ENCODE results near the gene TEX11.
"Not testable (repeated sequence)": the region's sequence is repeated elsewhere in the genome, so short reads cannot be mapped to it uniquely, and the experiment has no call there.

TEX11 gene

GRCh38 chrX:70769659-70770227, 138.8 kb downstream of the TEX11 start:
- TF ChIP-seq PAX5 (IDR thresholded peaks at IDR 0.05; ENCODE audit: insufficient read depth, low read length, severe bottlenecking) (no peak), SPI1 (IDR thresholded peaks at IDR 0.05; ENCODE audit: low read depth, low read length) (no peak), TAF1 (IDR thresholded peaks at IDR 0.05; ENCODE audit: low read depth, low read length) (no peak), POLR2AphosphoS5 (IDR thresholded peaks at IDR 0.05; ENCODE audit: low read depth, low read length) (no peak), POLR2A (IDR thresholded peaks at IDR 0.05; ENCODE audit: low read depth, low read length) (no peak), POU2F2 (IDR thresholded peaks at IDR 0.05; ENCODE audit: low read depth, low read length) (no peak)
- DNase-seq (ENCODE audit: insufficient read length, low spot score) (no peak), FAIRE-seq (no peak)

GRCh38 chrX:70762285-70762684, 146.2 kb downstream of the TEX11 start:
- no peak for TF ChIP-seq POLR2AphosphoS5 (IDR thresholded peaks at IDR 0.05; ENCODE audit: low read depth, low read length)
- DNase-seq (ENCODE audit: insufficient read length, low spot score) (no peak), FAIRE-seq (no peak)

- FAIRE-seq (no peak), DNase-seq (ENCODE audit: insufficient read length, low spot score) (no peak)
- TF ChIP-seq TAF1 (IDR thresholded peaks at IDR 0.05; ENCODE audit: low read depth, low read length) (no peak), SPI1 (IDR thresholded peaks at IDR 0.05; ENCODE audit: low read depth, low read length) (no peak), POLR2AphosphoS5 (IDR thresholded peaks at IDR 0.05; ENCODE audit: low read depth, low read length) (no peak), PAX5 (IDR thresholded peaks at IDR 0.05; ENCODE audit: insufficient read depth, low read length, severe bottlenecking) (no peak), POLR2A (IDR thresholded peaks at IDR 0.05; ENCODE audit: low read depth, low read length) (no peak), POU2F2 (IDR thresholded peaks at IDR 0.05; ENCODE audit: low read depth, low read length) (no peak)
These were observed 152.7 kb downstream of the TEX11 start for GRCh38 chrX:70755850-70756249.

- DNase-seq (ENCODE audit: insufficient read length, low spot score) = no peak
- FAIRE-seq = no peak
- TF ChIP-seq POU2F2 (IDR thresholded peaks at IDR 0.05; ENCODE audit: low read depth, low read length) (no peak), PAX5 (IDR thresholded peaks at IDR 0.05; ENCODE audit: insufficient read depth, low read length, severe bottlenecking) (no peak), POLR2AphosphoS5 (IDR thresholded peaks at IDR 0.05; ENCODE audit: low read depth, low read length) (no peak), POLR2A (IDR thresholded peaks at IDR 0.05; ENCODE audit: low read depth, low read length) (no peak), TAF1 (IDR thresholded peaks at IDR 0.05; ENCODE audit: low read depth, low read length) (no peak), SPI1 (IDR thresholded peaks at IDR 0.05; ENCODE audit: low read depth, low read length) (no peak)
These were observed 154.2 kb downstream of the TEX11 start for GRCh38 chrX:70754169-70754848.

- FAIRE-seq; DNase-seq (ENCODE audit: insufficient read length, low spot score): not testable (repeated sequence)
These were observed 174.7 kb downstream of the TEX11 start for GRCh38 chrX:70733774-70734173.

- not testable (repeated sequence) for FAIRE-seq
These were observed 180.6 kb downstream of the TEX11 start for GRCh38 chrX:70727961-70728360.

GRCh38 chrX:70720721-70721120, 187.8 kb downstream of the TEX11 start:
- DNase-seq (ENCODE audit: insufficient read length, low spot score) (no peak), FAIRE-seq (no peak)
- TF ChIP-seq POLR2AphosphoS5 (IDR thresholded peaks at IDR 0.05; ENCODE audit: low read depth, low read length) = no peak
- TF ChIP-seq POU2F2 (IDR thresholded peaks at IDR 0.05; ENCODE audit: low read depth, low read length) = no peak

More at GRCh38 chrX:70727961-70728360, 180.6 kb downstream of the TEX11 start:
- DNase-seq (ENCODE audit: insufficient read length, low spot score) = not testable (repeated sequence)

- FAIRE-seq; DNase-seq (ENCODE audit: insufficient read length, low spot score): not testable (repeated sequence)
These were observed 197.2 kb downstream of the TEX11 start for GRCh38 chrX:70711336-70711735.

- TF ChIP-seq TAF1 (IDR thresholded peaks at IDR 0.05; ENCODE audit: low read depth, low read length) (no peak), POLR2A (IDR thresholded peaks at IDR 0.05; ENCODE audit: low read depth, low read length) (no peak), SPI1 (IDR thresholded peaks at IDR 0.05; ENCODE audit: low read depth, low read length) (no peak), POLR2AphosphoS5 (IDR thresholded peaks at IDR 0.05; ENCODE audit: low read depth, low read length) (no peak), POU2F2 (IDR thresholded peaks at IDR 0.05; ENCODE audit: low read depth, low read length) (no peak), PAX5 (IDR thresholded peaks at IDR 0.05; ENCODE audit: insufficient read depth, low read length, severe bottlenecking) (no peak)
- FAIRE-seq = no peak
- DNase-seq (ENCODE audit: insufficient read length, low spot score) = no peak
These were observed 214.0 kb downstream of the TEX11 start for GRCh38 chrX:70694339-70695122.

- FAIRE-seq = not testable (repeated sequence)
These were observed 229.1 kb downstream of the TEX11 start for GRCh38 chrX:70679455-70679854.

GRCh38 chrX:70675284-70675683, 233.2 kb downstream of the TEX11 start:
- FAIRE-seq (no peak), DNase-seq (ENCODE audit: insufficient read length, low spot score) (no peak)
- TF ChIP-seq POLR2AphosphoS5 (IDR thresholded peaks at IDR 0.05; ENCODE audit: low read depth, low read length) = no peak
- TF ChIP-seq SPI1 (IDR thresholded peaks at IDR 0.05; ENCODE audit: low read depth, low read length) = no peak
- no peak for TF ChIP-seq POLR2A (IDR thresholded peaks at IDR 0.05; ENCODE audit: low read depth, low read length)
- TF ChIP-seq PAX5 (IDR thresholded peaks at IDR 0.05; ENCODE audit: insufficient read depth, low read length, severe bottlenecking) = no peak
- TF ChIP-seq POU2F2 (IDR thresholded peaks at IDR 0.05; ENCODE audit: low read depth, low read length) = no peak
- TF ChIP-seq TAF1 (IDR thresholded peaks at IDR 0.05; ENCODE audit: low read depth, low read length) = no peak

More at GRCh38 chrX:70679455-70679854, 229.1 kb downstream of the TEX11 start:
- DNase-seq (ENCODE audit: insufficient read length, low spot score) = not testable (repeated sequence)
